BLaER1 treated with 17β-estradiol and CSF1 and Interleukin-3, amounts not matched to agents 10 nM and 100 nM (cell line): ENCODE results near the gene SHOC2.

ENCODE experiments used
- H3K27ac ChIP-seq, 11 experiments: shearing (Covaris generic); formaldehyde crosslinking; 2 replicates each; pipeline ENCODE4 v1.8.1; 2022
- H3K27me3 ChIP-seq, 11 experiments: shearing (Covaris generic); formaldehyde crosslinking; 2 replicates each; pipeline ENCODE4 v1.8.1; 2022
- H3K36me3 ChIP-seq, 11 experiments: shearing (Covaris generic); formaldehyde crosslinking; 2 replicates each; pipeline ENCODE4 v1.8.1; 2022
- H3K4me1 ChIP-seq, 10 experiments: shearing (Covaris generic); formaldehyde crosslinking; 2 replicates each; pipeline ENCODE4 v1.8.1; 2022
- H3K4me2 ChIP-seq, 11 experiments: shearing (Covaris generic); formaldehyde crosslinking; 2 replicates each; pipeline ENCODE4 v1.8.1; 2022
- H3K4me3 ChIP-seq, 10 experiments: shearing (Covaris generic); formaldehyde crosslinking; 2 replicates each; pipeline ENCODE4 v1.8.1; 2022
- H3K9ac ChIP-seq, 11 experiments: shearing (Covaris generic); formaldehyde crosslinking; 2 replicates each; pipeline ENCODE4 v1.8.1; 2022
- H3K9me3 ChIP-seq, 11 experiments: shearing (Covaris generic); formaldehyde crosslinking; replicated peaks in 1 of 11; 2 replicates each; pipeline ENCODE4 v1.8.1; 2022
- H4K20me1 ChIP-seq, 11 experiments: shearing (Covaris generic); formaldehyde crosslinking; 2 replicates each; pipeline ENCODE4 v1.8.1; 2022
- Cebpa-rat ChIP-seq, 11 experiments: shearing (Covaris generic); IDR thresholded peaks; 2 replicates each; pipeline ENCODE4 v1.8.1; 2022

SHOC2 gene

GRCh38 chr10:110992006-110992800 lies 72.8 kb downstream of the SHOC2 start:
- peaks cover 45 to 100% (median 85%) of the 10 kb centered on the region in 11 experiments for H3K36me3 ChIP-seq
- no peak overlapping the region for H3K4me3 ChIP-seq
- H4K20me1 ChIP-seq: peaks cover 33 to 100% (median 90%) of the 10 kb centered on the region in 11 experiments; a peak in 21 of 22 replicates
- H3K9ac ChIP-seq: no peak overlapping the region
- peak overlapping the region in 5 of 11 experiments; percentile 22 to 52 (median 35); a peak in 7 of 22 replicates for H3K4me2 ChIP-seq
- peaks cover 0 to 18% (median 4%) of the 10 kb centered on the region in 11 experiments; a peak in 6 of 22 replicates for H3K9me3 ChIP-seq
- no peaks in the 10 kb centered on the region for H3K27me3 ChIP-seq
- no peak for TF ChIP-seq Cebpa-rat (IDR thresholded peaks at IDR 0.05)
- H3K4me1 ChIP-seq: peaks cover 0 to 26% (median 18%) of the 10 kb centered on the region in 10 experiments; a peak in 14 of 20 replicates
- H3K27ac ChIP-seq: peak overlapping the region in 1 of 11 experiments; percentile 10; a peak in 3 of 22 replicates

- Histone ChIP-seq H3K4me3 (no peak overlapping the region), H4K20me1 (peaks cover 37 to 100% (median 91%) of the 10 kb centered on the region in 11 experiments), H3K9ac (no peak overlapping the region), H3K36me3 (peaks cover 42 to 100% (median 84%) of the 10 kb centered on the region in 11 experiments), H3K9me3 (peaks cover 0 to 11% (median 4%) of the 10 kb centered on the region in 11 experiments; a peak in 6 of 22 replicates), H3K27me3 (no peaks in the 10 kb centered on the region), H3K27ac (peak overlapping the region in 2 of 11 experiments; percentile 8 to 21; a peak in 3 of 22 replicates), H3K4me2 (peak overlapping the region in 6 of 11 experiments; percentile 11 to 52 (median 22); a peak in 5 of 22 replicates), H3K4me1 (peaks cover 0 to 26% (median 18%) of the 10 kb centered on the region in 10 experiments; a peak in 14 of 20 replicates)
- TF ChIP-seq Cebpa-rat (IDR thresholded peaks at IDR 0.05): no peak
Observed at GRCh38 chr10:110993024-110993693, 73.8 kb downstream of the SHOC2 start.

GRCh38 chr10:110994406-110995086 lies 75.1 kb downstream of the SHOC2 start:
- Histone ChIP-seq H3K4me1 (peaks cover 0 to 26% (median 18%) of the 10 kb centered on the region in 10 experiments; a peak in 14 of 20 replicates), H3K4me2 (no peak overlapping the region), H3K9ac (no peak overlapping the region), H3K27ac (no peak overlapping the region), H3K27me3 (no peaks in the 10 kb centered on the region), H3K36me3 (peaks cover 42 to 100% (median 85%) of the 10 kb centered on the region in 11 experiments), H3K9me3 (peaks cover 0 to 4% (median 0%) of the 10 kb centered on the region in 11 experiments; a peak in 2 of 22 replicates), H4K20me1 (peaks cover 40 to 100% (median 93%) of the 10 kb centered on the region in 11 experiments), H3K4me3 (no peak overlapping the region)
- TF ChIP-seq Cebpa-rat (IDR thresholded peaks at IDR 0.05): no peak

GRCh38 chr10:110995301-110995700 lies 75.9 kb downstream of the SHOC2 start:
- peaks cover 0 to 26% (median 18%) of the 10 kb centered on the region in 10 experiments; a peak in 14 of 20 replicates for H3K4me1 ChIP-seq
- TF ChIP-seq Cebpa-rat (IDR thresholded peaks at IDR 0.05): no peak
- no peak overlapping the region for H3K27ac ChIP-seq
- H3K4me2 ChIP-seq: no peak overlapping the region
- peaks cover 40 to 100% (median 97%) of the 10 kb centered on the region in 11 experiments for H4K20me1 ChIP-seq
- H3K36me3 ChIP-seq: peaks cover 45 to 100% (median 85%) of the 10 kb centered on the region in 11 experiments
- H3K4me3 ChIP-seq: no peak overlapping the region
- H3K9ac ChIP-seq: no peak overlapping the region
- no peaks in the 10 kb centered on the region for H3K27me3 ChIP-seq
- H3K9me3 ChIP-seq: no peaks in the 10 kb centered on the region

GRCh38 chr10:110996256-110996655 lies 76.9 kb downstream of the SHOC2 start:
- H3K4me1 ChIP-seq: peaks cover 0 to 22% (median 18%) of the 10 kb centered on the region in 10 experiments; a peak in 14 of 20 replicates
- no peak overlapping the region for H3K4me2 ChIP-seq
- peaks cover 49 to 100% (median 88%) of the 10 kb centered on the region in 11 experiments for H3K36me3 ChIP-seq
- no peaks in the 10 kb centered on the region for H3K27me3 ChIP-seq
- H3K9me3 ChIP-seq: no peaks in the 10 kb centered on the region
- TF ChIP-seq Cebpa-rat (IDR thresholded peaks at IDR 0.05): no peak
- H3K9ac ChIP-seq: no peak overlapping the region
- no peak overlapping the region for H3K27ac ChIP-seq
- H4K20me1 ChIP-seq: peaks cover 40 to 100% (median 94%) of the 10 kb centered on the region in 11 experiments
- no peak overlapping the region for H3K4me3 ChIP-seq

GRCh38 chr10:111004016-111004415 lies 84.6 kb downstream of the SHOC2 start:
- Histone ChIP-seq H3K27ac (no peak overlapping the region), H3K36me3 (peaks cover 89 to 100% (median 97%) of the 10 kb centered on the region in 11 experiments), H3K4me2 (no peak overlapping the region), H3K4me1 (no peaks in the 10 kb centered on the region), H3K9me3 (no peaks in the 10 kb centered on the region), H3K9ac (no peak overlapping the region), H4K20me1 (peaks cover 19 to 100% (median 86%) of the 10 kb centered on the region in 11 experiments; a peak in 21 of 22 replicates), H3K4me3 (no peak overlapping the region), H3K27me3 (no peaks in the 10 kb centered on the region)
- TF ChIP-seq Cebpa-rat (IDR thresholded peaks at IDR 0.05): no peak

GRCh38 chr10:111007486-111007885 lies 88.1 kb downstream of the SHOC2 start:
- Histone ChIP-seq H3K4me1 (no peaks in the 10 kb centered on the region), H3K9ac (no peak overlapping the region), H4K20me1 (peaks cover 14 to 97% (median 70%) of the 10 kb centered on the region in 11 experiments; a peak in 21 of 22 replicates), H3K27ac (no peak overlapping the region), H3K27me3 (no peaks in the 10 kb centered on the region), H3K4me2 (no peak overlapping the region), H3K36me3 (peaks cover 87 to 100% (median 97%) of the 10 kb centered on the region in 11 experiments), H3K9me3 (no peaks in the 10 kb centered on the region), H3K4me3 (no peak overlapping the region)
- no peak for TF ChIP-seq Cebpa-rat (IDR thresholded peaks at IDR 0.05)

- Histone ChIP-seq H3K27ac (no peak overlapping the region), H4K20me1 (peaks cover 0 to 55% (median 26%) of the 10 kb centered on the region in 11 experiments; a peak in 13 of 22 replicates), H3K4me2 (no peak overlapping the region), H3K9ac (no peak overlapping the region), H3K36me3 (peaks cover 56 to 100% (median 91%) of the 10 kb centered on the region in 11 experiments), H3K9me3 (no peaks in the 10 kb centered on the region), H3K4me3 (no peak overlapping the region), H3K4me1 (peaks cover 0 to 28% (median 0%) of the 10 kb centered on the region in 10 experiments; a peak in 6 of 20 replicates), H3K27me3 (no peaks in the 10 kb centered on the region)
- TF ChIP-seq Cebpa-rat (IDR thresholded peaks at IDR 0.05): no peak
Observed at GRCh38 chr10:111015181-111015580, 95.8 kb downstream of the SHOC2 start.
